GM18909 (cell line): Measurements from ENCODE around the gene NR6A1.

Source experiments
- ATAC-seq: cut with Tn5 transposase; IDR thresholded peaks from one replicate; pipeline ENCODE4 v1.9.1; 2021; ENCODE audit warnings: mild to moderate bottlenecking; ENCODE audit not compliant: unreplicated experiment, poor library complexity

The NR6A1 gene

DNA sequence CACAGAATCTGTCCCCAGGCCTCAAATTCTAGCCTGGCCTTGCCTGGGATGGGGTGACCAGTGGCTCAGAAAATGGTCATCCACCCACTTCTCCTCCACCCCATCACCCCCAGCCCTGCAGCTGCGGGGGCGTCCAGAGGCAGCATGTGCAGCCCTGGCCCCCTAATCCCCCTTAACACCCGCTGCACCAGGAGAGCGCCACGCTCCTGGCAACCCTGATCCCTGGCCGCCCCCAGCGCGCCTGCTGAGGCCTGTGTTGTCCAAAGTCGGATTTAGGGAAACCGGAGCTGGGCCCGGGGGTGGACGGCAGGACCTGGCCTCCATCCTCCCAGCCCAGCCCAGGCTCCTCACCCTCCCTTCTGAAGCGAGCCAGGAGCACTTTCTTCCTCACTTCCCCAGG, 285.9 kb downstream of the NR6A1 start:
- no peak for ATAC-seq

DNA sequence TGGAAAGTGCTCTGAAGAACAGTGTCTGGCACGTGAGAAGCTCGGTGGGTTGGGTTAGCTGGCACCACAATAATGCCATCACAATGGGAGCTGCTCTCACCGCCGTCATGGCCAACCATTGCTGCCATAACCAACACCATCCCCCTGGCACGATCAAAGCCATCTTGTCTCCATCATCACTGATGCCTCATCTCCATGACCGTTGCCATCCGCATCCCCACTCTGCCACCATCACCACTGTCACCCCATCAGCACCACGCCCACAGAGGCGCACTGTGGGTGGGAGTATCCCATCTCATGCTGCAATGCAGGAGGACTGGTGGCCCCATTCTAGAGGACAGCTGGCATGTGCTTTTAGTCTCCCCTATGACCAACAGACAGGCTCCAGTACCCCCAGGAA, 287.6 kb downstream of the NR6A1 start:
- ATAC-seq: no peak

DNA sequence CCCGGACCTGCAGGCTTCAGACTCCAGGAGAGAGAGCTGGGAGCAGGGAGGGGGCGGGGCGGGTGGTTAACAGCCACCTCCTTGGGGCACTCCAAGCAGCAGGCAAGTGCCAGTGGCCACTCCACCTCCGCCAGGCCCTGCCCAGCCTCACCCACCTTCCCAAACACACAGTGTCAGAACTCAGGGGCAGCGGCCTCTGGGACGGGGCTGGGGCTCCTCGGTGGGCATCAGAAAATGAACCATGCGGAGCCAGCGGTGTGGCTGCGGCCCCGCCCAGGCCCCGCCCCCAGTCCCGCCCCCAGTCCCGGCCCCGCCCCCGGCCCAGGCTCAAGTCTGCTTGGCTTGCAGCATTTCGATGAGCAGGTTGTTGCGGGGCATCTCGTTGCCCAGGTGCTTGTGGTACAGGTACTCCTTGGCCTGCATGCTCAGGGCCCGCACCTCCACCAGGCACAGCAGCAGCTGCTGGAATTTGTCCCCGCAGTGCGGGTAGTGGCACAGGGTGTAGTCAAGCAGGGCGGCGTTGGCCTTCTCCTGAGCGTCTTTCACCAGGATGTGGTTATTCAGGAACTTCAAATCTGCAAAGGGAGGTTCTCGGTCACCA, 288.6 kb downstream of the NR6A1 start:
- no peak for ATAC-seq

DNA sequence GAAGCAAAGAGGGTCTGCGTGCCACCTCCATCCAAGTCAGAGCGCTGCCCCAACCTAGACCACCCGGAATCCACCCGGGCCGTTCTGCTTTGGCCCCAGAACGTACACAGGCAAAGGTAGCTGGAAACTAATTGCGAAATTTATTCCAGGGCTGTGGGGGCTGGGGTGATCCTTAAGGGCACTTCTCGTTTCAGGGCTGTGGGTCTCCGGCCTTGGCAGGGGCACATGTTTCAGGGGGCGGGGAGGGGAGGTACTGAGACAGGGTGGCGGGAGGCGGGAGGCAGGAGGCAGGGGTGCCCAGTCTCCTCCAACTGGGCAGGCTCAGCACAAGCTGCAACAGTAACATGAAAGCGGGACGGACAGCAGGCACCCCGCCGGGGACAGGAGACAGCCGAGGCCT, 290.0 kb downstream of the NR6A1 start:
- no peak for ATAC-seq

DNA sequence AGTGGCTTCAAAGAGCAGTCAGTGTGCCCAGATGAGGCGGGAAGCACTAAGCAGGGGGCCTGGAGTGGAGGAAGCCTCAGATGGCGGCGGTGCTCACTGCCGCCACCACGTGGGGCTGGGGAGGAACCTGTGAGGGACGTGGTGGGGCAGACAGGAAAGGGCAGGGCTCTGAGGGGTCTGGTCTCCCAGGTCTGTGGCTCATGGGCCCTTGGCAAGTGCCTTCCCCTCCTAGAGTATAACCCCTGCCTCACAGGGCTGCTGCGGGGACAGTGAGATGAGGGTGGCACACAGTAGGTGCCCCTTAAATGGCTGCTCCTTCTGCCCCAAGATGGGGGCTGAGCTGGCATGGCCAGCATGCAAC, 290.5 kb downstream of the NR6A1 start:
- no peak for ATAC-seq

DNA sequence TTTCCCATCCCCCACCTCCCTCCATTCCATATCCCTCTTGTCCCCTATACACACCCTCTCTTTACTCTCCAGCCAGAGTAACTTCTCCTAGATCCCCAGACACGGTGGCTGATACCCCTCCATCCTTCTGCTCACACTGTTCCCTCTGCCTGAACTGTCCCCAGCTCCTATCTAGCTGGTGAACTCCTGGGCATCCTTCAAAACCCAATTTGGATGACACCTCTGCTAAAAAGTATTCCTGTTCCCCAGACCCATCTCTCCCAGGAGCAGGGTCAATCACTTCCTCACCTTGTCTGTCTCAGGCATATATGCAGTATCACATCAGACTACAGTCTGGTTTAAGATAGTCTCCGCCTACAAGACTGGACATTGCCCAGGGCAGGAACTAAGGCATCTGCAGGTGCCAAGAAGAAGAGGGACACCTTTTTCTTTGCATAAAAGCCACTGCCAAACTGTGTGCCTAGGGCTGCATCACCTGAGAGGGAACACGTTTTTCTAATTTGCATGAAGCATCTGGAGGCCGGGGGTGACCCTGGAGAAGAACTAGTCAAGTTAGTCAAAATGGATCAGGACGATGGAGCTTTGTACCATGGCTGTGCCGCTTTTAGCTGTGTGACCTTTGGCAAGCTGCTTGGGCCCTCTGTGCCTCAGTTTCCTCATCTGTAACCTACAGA, 291.0 kb downstream of the NR6A1 start:
- no peak for ATAC-seq

DNA sequence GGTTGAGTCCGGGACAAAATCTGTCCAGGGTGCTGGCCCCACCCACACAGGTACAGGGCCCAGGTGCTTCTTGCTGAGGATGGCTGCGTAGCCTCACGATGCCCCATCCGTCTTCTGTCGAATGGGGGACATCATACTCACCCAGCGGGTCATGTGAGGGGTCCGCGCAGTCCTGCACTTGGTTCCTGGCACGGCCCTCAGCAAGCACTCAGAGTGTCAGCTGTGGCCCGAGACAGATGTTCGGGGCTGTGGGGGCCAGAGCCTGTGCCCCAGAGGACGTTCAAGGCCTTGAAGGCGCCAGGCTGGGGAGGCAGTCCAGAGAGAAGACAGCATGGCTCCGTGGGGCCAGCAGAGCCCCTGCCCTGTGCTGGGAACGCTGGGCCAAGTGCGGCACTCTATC, 291.7 kb downstream of the NR6A1 start:
- ATAC-seq: no peak

DNA sequence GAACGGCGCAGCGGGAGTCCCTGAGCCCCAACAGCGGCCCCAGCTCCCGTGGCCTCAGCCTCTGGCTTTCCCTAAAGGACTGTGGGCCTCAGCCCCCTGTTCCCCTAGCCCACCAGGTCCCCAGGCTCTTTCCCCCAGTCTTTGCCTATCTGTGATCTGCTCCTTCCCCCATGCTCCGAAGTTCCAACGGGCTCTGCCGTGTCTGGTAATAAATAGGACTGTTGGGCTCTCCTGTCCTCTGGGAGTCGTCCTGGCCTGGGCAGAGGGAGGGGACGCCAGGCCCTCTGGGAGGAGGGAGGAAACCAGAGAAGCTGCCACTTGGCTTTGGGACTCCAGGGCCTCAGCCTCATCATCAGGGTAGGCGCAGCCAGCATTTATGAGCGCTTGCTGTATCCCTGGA, 292.8 kb downstream of the NR6A1 start:
- ATAC-seq: no peak

DNA sequence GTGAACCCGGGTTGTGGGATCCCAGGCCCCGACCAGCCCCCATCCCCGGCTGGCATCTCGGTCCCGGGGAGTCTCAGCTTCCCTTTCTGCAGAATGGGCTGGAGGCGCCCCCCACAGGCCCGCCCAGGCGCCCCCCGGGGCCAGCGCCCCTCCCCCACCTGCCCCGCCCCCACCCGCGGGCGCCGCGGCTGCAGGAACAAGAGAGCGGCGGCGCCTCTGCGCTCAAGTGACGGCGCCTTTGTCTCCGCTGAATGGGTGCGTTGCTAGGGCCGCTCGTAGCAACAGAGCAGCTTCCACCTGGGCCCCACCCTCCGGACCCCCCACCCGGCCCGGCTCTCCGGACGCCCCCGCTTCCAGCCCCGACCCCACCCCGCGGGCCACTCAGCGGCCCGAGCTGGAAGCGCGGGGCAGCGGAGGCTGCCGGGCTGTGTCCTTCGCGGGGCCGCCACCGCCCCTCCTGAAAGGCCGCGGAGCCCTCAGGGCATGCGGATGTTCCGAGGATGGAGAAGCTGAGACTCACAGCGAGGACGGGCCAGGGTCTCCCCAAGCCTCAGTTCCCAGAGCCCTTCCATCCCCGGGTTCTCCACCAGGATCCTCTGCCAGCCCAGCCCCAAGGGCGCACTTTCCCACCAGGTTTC, 293.3 kb downstream of the NR6A1 start:
- no peak for ATAC-seq

DNA sequence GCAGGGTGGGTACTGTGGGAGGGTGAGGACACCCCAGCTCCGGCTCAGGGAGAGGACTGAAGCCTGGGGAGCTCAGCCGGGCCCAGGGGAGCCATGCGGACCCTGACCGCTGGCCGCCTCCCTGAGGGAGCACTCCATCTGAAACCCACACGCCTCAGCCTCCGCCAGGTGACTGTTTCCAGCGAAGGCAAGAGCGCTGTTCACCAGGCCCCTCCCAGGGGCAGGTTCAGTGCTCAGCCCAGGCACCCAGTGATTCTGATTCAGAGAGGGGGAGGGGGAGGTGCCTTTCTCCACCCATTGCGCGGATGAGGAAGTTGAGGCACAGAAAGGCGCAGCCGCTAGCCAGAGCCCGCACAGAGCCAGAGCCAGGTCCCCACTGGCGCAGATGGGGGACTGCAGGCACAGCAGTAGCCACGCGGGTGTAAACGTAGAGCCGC, 293.9 kb downstream of the NR6A1 start:
- no peak for ATAC-seq

DNA sequence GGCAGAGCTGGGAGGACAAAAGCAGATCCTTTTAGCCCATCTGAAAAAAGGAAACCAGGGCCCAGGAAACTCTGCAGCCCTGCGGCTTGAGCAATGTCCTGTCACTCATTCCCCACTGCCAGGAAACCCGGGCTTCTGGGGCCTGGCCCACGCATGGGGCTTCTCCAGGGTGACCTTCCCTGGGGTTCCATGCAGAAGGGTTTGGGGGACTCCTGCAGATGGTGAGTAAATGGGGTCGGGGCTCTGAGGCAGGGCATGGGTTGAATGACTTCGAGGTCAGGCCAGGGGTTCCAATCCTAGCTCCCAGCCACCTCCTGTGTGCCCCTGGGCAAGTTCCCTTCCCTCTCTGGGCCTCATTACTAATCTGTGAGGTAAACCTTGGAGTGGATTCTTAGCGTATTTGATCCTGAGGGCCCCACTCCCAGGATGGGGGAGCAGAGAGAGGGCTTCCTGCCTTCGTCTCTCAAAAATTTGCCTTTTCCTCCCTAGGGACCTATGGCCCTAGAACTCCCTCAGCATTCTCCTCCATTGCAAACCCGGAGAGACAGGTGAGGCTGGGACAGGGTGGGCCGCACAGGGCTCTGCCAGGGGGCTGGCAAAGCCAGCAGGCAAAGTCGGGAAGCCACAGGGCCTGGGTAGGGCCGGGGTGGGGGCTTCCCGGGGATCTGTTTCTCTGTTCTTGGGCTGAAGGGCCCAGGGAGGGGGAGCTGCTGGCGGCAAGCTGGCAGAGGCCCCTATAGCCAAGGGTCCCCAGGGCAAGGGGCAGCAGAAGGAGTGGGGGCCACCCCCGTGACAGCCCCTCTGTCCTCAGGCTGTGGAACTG, 295.0 kb downstream of the NR6A1 start:
- ATAC-seq: no peak

DNA sequence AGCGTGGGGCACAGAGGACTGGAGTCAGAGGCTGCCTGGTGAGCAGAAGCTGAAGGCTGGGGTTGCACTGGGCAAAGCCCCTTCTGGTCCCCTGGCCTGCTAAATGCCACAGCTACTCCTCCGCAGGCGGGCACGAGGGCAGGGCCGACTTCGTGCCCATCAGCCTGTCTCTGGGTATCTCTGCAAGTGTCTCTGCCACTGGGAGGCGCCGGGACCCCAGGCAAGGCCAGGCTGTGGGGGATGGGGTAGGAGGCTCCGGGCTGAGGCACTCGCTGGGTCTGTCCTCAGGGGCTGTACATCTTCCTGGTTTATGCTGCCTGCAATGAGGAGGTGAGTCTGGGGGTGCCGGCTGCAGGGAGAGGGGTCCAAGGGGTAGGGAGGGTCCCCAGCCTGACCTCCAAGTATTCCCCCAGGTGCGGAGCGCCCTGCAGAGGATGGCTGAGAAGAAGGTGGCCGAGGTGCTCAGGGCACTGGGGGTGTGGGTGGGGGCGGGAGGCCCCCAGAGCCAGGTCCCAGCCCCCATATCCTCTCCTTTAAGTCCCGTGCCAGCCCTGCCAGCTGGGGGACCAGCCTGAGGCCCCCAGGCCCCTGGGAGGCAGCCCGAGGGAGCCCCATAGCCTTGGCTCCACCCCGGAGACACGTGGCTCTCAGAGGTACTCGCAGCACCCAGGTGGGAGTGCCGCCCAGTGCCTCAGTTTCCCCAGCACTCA, 295.8 kb downstream of the NR6A1 start:
- ATAC-seq: no peak

DNA sequence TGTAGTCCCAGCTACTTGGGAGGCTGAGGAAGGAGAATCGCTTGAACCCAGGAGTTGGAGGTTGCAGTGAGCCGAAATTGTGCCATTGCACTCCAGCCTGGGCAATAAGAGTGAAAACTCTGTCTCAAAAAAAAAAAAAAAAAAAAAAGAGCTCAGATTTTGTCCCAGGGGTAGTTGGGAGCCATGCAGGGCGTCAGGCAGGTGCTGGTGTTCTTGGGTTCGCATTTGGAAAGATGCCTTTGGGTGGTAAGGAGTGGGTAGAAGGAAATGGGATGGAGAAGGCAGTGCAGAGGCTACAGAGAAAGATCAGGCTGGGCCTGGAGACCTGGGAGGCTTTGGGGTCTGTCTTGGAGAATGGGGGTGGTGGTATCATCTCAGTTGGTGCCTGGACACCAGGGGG, 297.0 kb downstream of the NR6A1 start:
- no peak for ATAC-seq

DNA sequence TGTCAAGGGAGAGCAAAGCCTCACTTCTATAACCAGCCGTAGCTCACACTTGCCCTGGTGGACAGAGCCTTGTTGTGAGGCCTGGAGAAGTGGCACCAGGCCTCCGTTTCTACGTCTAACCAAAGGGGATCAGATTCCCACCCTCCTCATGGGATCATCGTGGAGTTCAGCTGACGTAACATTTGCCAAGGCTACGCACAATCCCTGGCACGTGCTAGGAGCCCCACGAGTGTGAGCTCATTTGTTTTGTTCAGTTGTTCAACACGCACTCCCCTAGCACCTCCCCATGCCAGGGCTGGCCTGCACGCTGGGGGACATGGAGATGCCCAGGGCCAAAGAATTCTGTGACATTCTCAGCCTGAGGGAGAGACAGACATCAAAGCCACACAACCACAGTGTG, 297.8 kb downstream of the NR6A1 start:
- ATAC-seq: no peak

DNA sequence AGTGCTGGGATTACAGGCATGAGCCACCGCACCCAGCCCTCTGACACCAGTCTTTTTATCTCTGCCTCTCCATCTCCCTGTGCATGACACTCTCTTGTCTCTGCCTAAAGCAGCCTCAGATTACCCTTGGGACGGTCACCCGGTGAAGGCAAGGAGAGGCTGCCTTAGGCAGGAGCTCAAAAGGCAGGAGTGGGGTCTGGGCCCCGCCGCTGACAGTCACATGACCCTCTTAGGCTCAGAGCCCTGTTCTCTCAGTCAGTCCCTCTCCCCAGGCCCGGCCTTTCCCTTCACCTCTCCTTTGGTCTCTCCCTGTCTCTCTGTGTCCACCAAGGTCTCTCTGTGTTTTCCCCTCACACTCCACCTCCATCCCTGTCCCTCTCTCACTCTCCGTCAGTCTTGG, 298.3 kb downstream of the NR6A1 start:
- ATAC-seq: no peak

DNA sequence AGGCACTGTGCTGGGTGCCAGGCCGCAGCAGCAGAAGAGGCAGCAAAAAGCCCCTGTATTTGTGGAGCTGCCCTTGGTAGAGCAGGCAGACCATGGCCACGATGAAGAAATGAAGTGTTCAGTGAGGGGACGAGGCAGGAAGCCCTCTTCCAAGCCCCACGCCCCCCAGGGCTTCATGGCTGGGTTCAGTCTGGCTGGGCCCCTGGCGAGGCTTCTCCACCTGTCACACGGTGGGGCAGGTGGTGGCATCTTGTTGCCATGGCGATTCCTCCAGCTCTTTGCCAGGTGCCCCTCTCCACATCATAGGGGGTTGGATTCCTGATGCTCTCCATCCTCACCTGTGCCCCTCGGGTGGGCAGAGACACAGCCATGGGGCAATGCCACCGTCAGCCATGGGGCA, 299.4 kb downstream of the NR6A1 start:
- no peak for ATAC-seq

DNA sequence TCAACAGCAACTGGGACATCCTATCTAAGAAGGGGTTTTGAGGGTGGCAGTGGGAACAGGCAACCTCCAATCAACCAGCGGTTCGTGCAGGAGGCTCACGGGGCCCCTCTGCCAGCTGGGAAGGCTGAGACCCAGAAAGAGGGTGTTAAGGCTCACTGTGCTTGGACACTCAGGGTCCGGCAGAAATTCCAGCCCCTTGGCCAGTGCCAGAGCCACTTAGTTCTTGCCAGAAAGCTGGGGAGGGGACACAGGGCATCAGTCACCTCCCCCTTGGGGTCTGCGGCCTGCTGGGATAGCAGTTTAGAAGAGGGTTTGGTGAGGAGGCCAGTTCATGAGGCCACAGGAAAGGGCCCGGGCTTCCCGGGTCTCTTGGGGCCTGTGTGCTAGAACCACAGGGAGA, 300.4 kb downstream of the NR6A1 start:
- ATAC-seq: no peak

DNA sequence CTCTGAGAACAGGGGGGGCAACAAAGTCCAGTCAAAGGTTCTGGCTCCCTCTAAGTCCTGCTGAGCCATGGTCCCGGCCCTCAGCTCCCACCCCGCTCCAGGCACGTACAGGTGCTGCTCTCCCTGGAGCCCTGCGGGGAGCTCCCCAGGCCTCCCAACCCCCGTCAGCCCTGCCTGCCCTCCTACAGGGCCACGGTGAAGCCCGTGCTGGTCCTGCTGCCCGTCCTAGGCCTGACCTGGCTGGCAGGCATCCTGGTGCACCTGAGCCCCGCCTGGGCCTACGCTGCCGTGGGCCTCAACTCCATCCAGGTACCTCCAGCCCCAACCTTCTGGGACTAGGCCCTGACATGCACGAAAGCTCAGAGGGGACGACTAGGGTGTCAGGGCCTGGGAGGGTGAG, 300.8 kb downstream of the NR6A1 start:
- no peak for ATAC-seq

DNA sequence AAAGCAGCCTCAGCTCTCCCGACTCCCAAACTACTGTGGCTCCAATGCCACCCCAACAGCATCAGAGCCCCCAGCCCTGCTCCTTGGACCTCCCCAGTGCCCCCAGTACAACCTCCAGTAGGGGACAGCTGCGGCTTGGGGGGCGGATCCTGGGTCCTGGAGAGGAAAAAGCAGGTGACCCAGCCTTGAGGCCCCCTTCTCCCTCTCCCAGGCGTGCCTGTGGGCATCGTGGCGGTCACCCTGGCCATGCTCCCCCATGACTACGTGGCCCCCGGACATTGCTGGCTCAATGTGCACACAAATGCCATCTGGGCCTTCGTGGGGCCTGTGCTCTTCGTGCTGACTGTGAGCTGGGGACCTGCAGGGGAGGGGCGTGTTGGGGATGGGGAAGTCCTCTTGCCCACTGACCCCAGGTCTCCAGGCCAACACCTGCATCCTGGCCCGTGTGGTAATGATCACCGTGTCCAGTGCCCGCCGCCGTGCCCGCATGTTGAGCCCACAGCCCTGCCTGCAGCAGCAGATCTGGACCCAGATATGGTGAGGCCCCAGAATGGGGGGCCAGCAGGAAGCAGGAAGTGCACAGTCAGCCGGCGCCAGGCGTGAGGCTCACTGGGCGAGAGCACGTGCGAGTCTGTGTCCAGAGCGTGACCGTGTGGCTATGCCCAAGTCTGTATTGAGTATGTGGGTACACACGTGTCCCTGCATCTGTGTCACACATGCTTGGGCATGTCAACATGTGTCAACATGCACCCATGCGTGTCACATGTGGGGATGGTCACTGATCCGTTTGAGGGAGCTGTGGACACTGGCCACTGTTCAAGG, 301.9 kb downstream of the NR6A1 start:
- ATAC-seq: no peak
